Neural cell (in vitro differentiated cells): ENCODE results near the gene COX17. TPM values are rescaled to one million over a fixed set of nuclear protein-coding genes. Genes with fewer than 3 reads are reported as not detected.

ENCODE experiments used
- H2AFZ ChIP-seq: fragments of 200-600, 300-800 bp; sonication (generic), shearing (Covaris generic); 2 replicates; pipeline ENCODE4 v1.6.0; 2014; ENCODE audit warnings: low read depth, mild to moderate bottlenecking, antibody characterized with exemption, low read length, moderate library complexity
- H3F3A ChIP-seq: fragments of 200-600 bp; shearing (Covaris generic); 2 replicates; pipeline ENCODE4 v1.6.1; 2016; ENCODE audit warnings: mild to moderate bottlenecking, moderate library complexity, mixed read lengths, antibody characterized with exemption, low read length; ENCODE audit not compliant: insufficient read depth, poor library complexity, severe bottlenecking
- H3K27ac ChIP-seq: fragments of 200-600, 300-800 bp; sonication (generic), shearing (Covaris generic); 2 replicates; pipeline ENCODE4 v1.5.1; 2014; ENCODE audit warnings: mild to moderate bottlenecking, low read length, moderate library complexity
- H3K27me3 ChIP-seq: fragments of 300-800, 200-600 bp; sonication (generic), shearing (Covaris generic); 2 replicates; pipeline ENCODE4 v1.6.0; 2014; ENCODE audit warnings: mild to moderate bottlenecking, low read depth, low read length, moderate library complexity; ENCODE audit not compliant: insufficient read depth
- H3K36me3 ChIP-seq: fragments of 300-800, 200-600 bp; sonication (generic), shearing (Covaris generic); 2 replicates; pipeline ENCODE4 v1.5.1; 2014; ENCODE audit warnings: mild to moderate bottlenecking, antibody characterized with exemption, low read length, moderate library complexity; ENCODE audit not compliant: insufficient read depth
- H3K4me2 ChIP-seq: fragments of 300-800, 200-600 bp; sonication (generic), shearing (Covaris generic); 2 replicates; pipeline ENCODE4 v1.6.0; 2014; ENCODE audit warnings: mild to moderate bottlenecking, low read length
- H3K4me3 ChIP-seq: fragments of 300-800, 200-600 bp; sonication (generic), shearing (Covaris generic); 2 replicates; pipeline ENCODE4 v1.5.1; 2014; ENCODE audit warnings: mild to moderate bottlenecking, low read length, moderate library complexity
- H3K79me2 ChIP-seq: fragments of 200-600 bp; shearing (Covaris generic); replicated peaks from 2 replicates; pipeline ENCODE4 v1.6.0; 2014; ENCODE audit warnings: mild to moderate bottlenecking, low read length, moderate library complexity; ENCODE audit not compliant: insufficient read depth
- H3K9ac ChIP-seq: fragments of 300-800, 200-600 bp; sonication (generic), shearing (Covaris generic); 2 replicates; pipeline ENCODE4 v1.6.1; 2016; ENCODE audit warnings: mild to moderate bottlenecking, low read length, mixed read lengths
- H3K9me2 ChIP-seq: fragments of 200-600 bp; shearing (Covaris generic); 2 replicates; pipeline ENCODE4 v1.6.1; 2016; ENCODE audit warnings: mild to moderate bottlenecking, low read length, mixed read lengths; ENCODE audit not compliant: insufficient read depth
- H3K9me3 ChIP-seq: fragments of 200-600, 300-800 bp; sonication (generic), shearing (Covaris generic); 2 replicates; pipeline ENCODE4 v1.6.1; 2016; ENCODE audit warnings: mild to moderate bottlenecking, mixed run types, low read length, moderate library complexity, mixed read lengths
- H4K20me1 ChIP-seq: fragments of 200-600 bp; shearing (Covaris generic); 2 replicates; pipeline ENCODE4 v1.6.1; 2016; ENCODE audit warnings: mild to moderate bottlenecking, mixed run types; ENCODE audit not compliant: insufficient read depth
- CTCF ChIP-seq: fragments of 450-650 bp; IDR thresholded peaks from 2 replicates; pipeline ENCODE4 v1.5.1; 2014; ENCODE audit warnings: antibody characterized with exemption, mild to moderate bottlenecking, moderate library complexity; ENCODE audit not compliant: poor library complexity, severe bottlenecking
- EP300 ChIP-seq: fragments of 450-650 bp; conservative IDR thresholded peaks from 2 replicates; pipeline ENCODE4 v1.6.1; 2014; ENCODE audit warnings: antibody characterized with exemption, mild to moderate bottlenecking, moderate library complexity; ENCODE audit not compliant: poor library complexity, severe bottlenecking
- EZH2 ChIP-seq: fragments of 200-600, 300-800 bp; shearing (Covaris generic), sonication (generic); IDR thresholded peaks from 2 replicates; pipeline ENCODE4 v1.6.1; 2014; ENCODE audit warnings: antibody characterized with exemption, low read length, borderline replicate concordance, mild to moderate bottlenecking; ENCODE audit not compliant: insufficient read depth, poor library complexity, severe bottlenecking
- MXI1 ChIP-seq: fragments of 450-650 bp; conservative IDR thresholded peaks from 2 replicates; pipeline ENCODE4 v1.6.1; 2014; ENCODE audit warnings: antibody characterized with exemption, mild to moderate bottlenecking; ENCODE audit not compliant: poor library complexity, severe bottlenecking
- POLR2AphosphoS5 ChIP-seq: IDR thresholded peaks from 2 replicates; pipeline ENCODE4 v1.6.1; 2012
- RAD21 ChIP-seq: fragments of 450-650 bp; conservative IDR thresholded peaks from 2 replicates; pipeline ENCODE4 v1.6.1; 2014; ENCODE audit warnings: antibody characterized with exemption, mild to moderate bottlenecking, moderate library complexity
- SMC3 ChIP-seq: fragments of 450-650 bp; conservative IDR thresholded peaks from 2 replicates; pipeline ENCODE4 v1.6.1; 2014; ENCODE audit warnings: antibody characterized with exemption, mild to moderate bottlenecking, moderate library complexity; ENCODE audit not compliant: poor library complexity
- TAF1 ChIP-seq: IDR thresholded peaks from 2 replicates; pipeline ENCODE4 v1.6.1; 2012; ENCODE audit warnings: low read depth
- polyA plus RNA-seq: library from polyadenylated mRNA; depleted of rRNA; stranded (reverse); fragments of >200 nt; gene quantifications from 2 replicates; pipeline ENCODE4 v1.2.3, GENCODE V29; 2014
- TF ChIP-seq, protein P1 (sequence below): IDR thresholded peaks from 2 replicates; pipeline ENCODE4 v1.6.1; 2012; ENCODE audit warnings: borderline replicate concordance

COX17 gene
- polyA plus RNA-seq, 1 donor from 2014 or later: 49.4 TPM

GRCh38 chr3:119637679-119638477 lies 39.3 kb downstream of the COX17 start:
- Histone ChIP-seq H3K36me3 (peaks cover 5% of the 10 kb centered on the region), H2AFZ (no peak overlapping the region), H3K4me2 (no peak overlapping the region), H3K4me3 (no peak overlapping the region), H3K9me2 (no peaks in the 10 kb centered on the region), H3K27me3 (no peaks in the 10 kb centered on the region), H3F3A (no peaks in the 10 kb centered on the region), H3K79me2 (no peaks in the 10 kb centered on the region), H3K27ac (no peak overlapping the region), H4K20me1 (no peaks in the 10 kb centered on the region), H3K9ac (no peak overlapping the region), H3K9me3 (no peaks in the 10 kb centered on the region)
- TF ChIP-seq RAD21: no peak
- TF ChIP-seq SMC3: no peak
- no peak for TF ChIP-seq CTCF
- TF ChIP-seq MXI1: no peak
- no peak for TF ChIP-seq EZH2

GRCh38 chr3:119636891-119637611 lies 40.2 kb downstream of the COX17 start:
- no peak overlapping the region for H2AFZ ChIP-seq
- no peak overlapping the region for H3K4me2 ChIP-seq
- TF ChIP-seq SMC3 (no peak), RAD21 (no peak), MXI1 (no peak), CTCF (no peak), TAF1 (no peak), EZH2 (no peak), POLR2AphosphoS5 (no peak), EP300 (no peak)
- TF ChIP-seq, protein P1, sequence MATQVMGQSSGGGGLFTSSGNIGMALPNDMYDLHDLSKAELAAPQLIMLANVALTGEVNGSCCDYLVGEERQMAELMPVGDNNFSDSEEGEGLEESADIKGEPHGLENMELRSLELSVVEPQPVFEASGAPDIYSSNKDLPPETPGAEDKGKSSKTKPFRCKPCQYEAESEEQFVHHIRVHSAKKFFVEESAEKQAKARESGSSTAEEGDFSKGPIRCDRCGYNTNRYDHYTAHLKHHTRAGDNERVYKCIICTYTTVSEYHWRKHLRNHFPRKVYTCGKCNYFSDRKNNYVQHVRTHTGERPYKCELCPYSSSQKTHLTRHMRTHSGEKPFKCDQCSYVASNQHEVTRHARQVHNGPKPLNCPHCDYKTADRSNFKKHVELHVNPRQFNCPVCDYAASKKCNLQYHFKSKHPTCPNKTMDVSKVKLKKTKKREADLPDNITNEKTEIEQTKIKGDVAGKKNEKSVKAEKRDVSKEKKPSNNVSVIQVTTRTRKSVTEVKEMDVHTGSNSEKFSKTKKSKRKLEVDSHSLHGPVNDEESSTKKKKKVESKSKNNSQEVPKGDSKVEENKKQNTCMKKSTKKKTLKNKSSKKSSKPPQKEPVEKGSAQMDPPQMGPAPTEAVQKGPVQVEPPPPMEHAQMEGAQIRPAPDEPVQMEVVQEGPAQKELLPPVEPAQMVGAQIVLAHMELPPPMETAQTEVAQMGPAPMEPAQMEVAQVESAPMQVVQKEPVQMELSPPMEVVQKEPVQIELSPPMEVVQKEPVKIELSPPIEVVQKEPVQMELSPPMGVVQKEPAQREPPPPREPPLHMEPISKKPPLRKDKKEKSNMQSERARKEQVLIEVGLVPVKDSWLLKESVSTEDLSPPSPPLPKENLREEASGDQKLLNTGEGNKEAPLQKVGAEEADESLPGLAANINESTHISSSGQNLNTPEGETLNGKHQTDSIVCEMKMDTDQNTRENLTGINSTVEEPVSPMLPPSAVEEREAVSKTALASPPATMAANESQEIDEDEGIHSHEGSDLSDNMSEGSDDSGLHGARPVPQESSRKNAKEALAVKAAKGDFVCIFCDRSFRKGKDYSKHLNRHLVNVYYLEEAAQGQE: no peak
- H3K4me3 ChIP-seq: no peak overlapping the region
- no peaks in the 10 kb centered on the region for H3K9me3 ChIP-seq
- H3K9me2 ChIP-seq: no peaks in the 10 kb centered on the region
- peaks cover 1% of the 10 kb centered on the region for H3K36me3 ChIP-seq
- H3K27ac ChIP-seq: no peak overlapping the region
- H3K27me3 ChIP-seq: no peaks in the 10 kb centered on the region
- no peaks in the 10 kb centered on the region for H3K79me2 ChIP-seq
- no peak overlapping the region for H3K9ac ChIP-seq
- no peaks in the 10 kb centered on the region for H3F3A ChIP-seq
- no peaks in the 10 kb centered on the region for H4K20me1 ChIP-seq
